HepG2 (cell line): ENCODE measurements around the gene PLA2G7.

ENCODE experiments used
- ASH2L ChIP-seq: fragments of 300-600, 200-600 bp; sonication (generic); IDR thresholded peaks from 2 replicates; pipeline ENCODE4 v1.7.0; 2017; ENCODE audit warnings: low read depth, mild to moderate bottlenecking, moderate library complexity, mixed read lengths, low read length; ENCODE audit not compliant: insufficient read length
- CTCF ChIP-seq: sonication (generic); formaldehyde crosslinking; IDR thresholded peaks from 2 replicates; pipeline ENCODE4 v1.5.0; 2020; ENCODE audit warnings: mild to moderate bottlenecking, missing genetic modification reagents, moderate library complexity
- EP300 ChIP-seq, 3 experiments: sonication (generic) in 1 of 3; formaldehyde crosslinking in 1 of 3; IDR thresholded peaks; 2 replicates each; pipeline versions ENCODE4 v1.5.1 to v1.6.1; 2011 to 2020; ENCODE audit warnings: low read depth in 2 of 3, low read length in 2 of 3, borderline replicate concordance in 1 of 3, improper control_type of control experiment in 1 of 3, mild to moderate bottlenecking in 1 of 3, missing genetic modification reagents in 1 of 3, moderate library complexity in 1 of 3
- FOXJ3 ChIP-seq: sonication (generic); formaldehyde crosslinking; IDR thresholded peaks from 2 replicates; pipeline ENCODE4 v1.4.0; 2020; ENCODE audit warnings: missing genetic modification reagents, mild to moderate bottlenecking, borderline replicate concordance
- NFATC3 ChIP-seq: sonication (generic); formaldehyde crosslinking; IDR thresholded peaks from 2 replicates; pipeline ENCODE4 v1.5.1; 2020; ENCODE audit warnings: mild to moderate bottlenecking, missing genetic modification reagents
- POLR2A ChIP-seq, 2 experiments: IDR thresholded peaks; 2 replicates each; pipeline ENCODE4 v1.6.1; 2011; ENCODE audit warnings: low read depth in 2 of 2, low read length in 2 of 2, mild to moderate bottlenecking in 1 of 2, moderate library complexity in 1 of 2; ENCODE audit not compliant: insufficient read depth in 1 of 2
- TAF1 ChIP-seq: sonication (generic); formaldehyde crosslinking; IDR thresholded peaks from 2 replicates; pipeline ENCODE4 v1.4.0; 2020; ENCODE audit warnings: missing genetic modification reagents
- THAP8 ChIP-seq: sonication (generic); formaldehyde crosslinking; IDR thresholded peaks from 2 replicates; pipeline ENCODE4 v1.5.1; 2020; ENCODE audit warnings: missing genetic modification reagents, mild to moderate bottlenecking, borderline replicate concordance
- USF2 ChIP-seq, 2 experiments: sonication (generic) in 1 of 2; formaldehyde crosslinking in 1 of 2; IDR thresholded peaks; 2 replicates each; pipeline versions ENCODE4 v1.5.1 to v1.6.1; 2011 to 2020; ENCODE audit warnings: borderline replicate concordance in 1 of 2, low read depth in 1 of 2, low read length in 1 of 2, mild to moderate bottlenecking in 1 of 2, missing genetic modification reagents in 1 of 2, moderate library complexity in 1 of 2
- YY1 ChIP-seq: IDR thresholded peaks from 2 replicates; pipeline ENCODE4 v1.6.1; 2011; ENCODE audit warnings: low read length, low read depth, moderate library complexity, mild to moderate bottlenecking; ENCODE audit not compliant: insufficient read depth, insufficient replicate concordance
- ZKSCAN5 ChIP-seq: sonication (generic); formaldehyde crosslinking; IDR thresholded peaks from 2 replicates; pipeline ENCODE4 v1.5.1; 2020; ENCODE audit warnings: mild to moderate bottlenecking, missing genetic modification reagents
- ZNF296 ChIP-seq: sonication (generic); formaldehyde crosslinking; conservative IDR thresholded peaks from 2 replicates; pipeline ENCODE4 v1.5.0; 2020; ENCODE audit warnings: mild to moderate bottlenecking, missing genetic modification reagents
- ZNF644 ChIP-seq: IDR thresholded peaks from 2 replicates; pipeline ENCODE4 v1.6.1; 2016; ENCODE audit warnings: low read depth
- ZNF740 ChIP-seq: sonication (generic); formaldehyde crosslinking; IDR thresholded peaks from 2 replicates; pipeline ENCODE4 v1.4.0; 2020; ENCODE audit warnings: missing genetic modification reagents

GRCh38 chr6:46704562-46704961 lies 30.6 kb downstream of the PLA2G7 start:
- TF ChIP-seq FOXJ3 (CRISPR knock-in tag) (no peak), CTCF (CRISPR knock-in tag) (no peak), USF2 (IDR thresholded peaks at IDR 0.05; ENCODE audit: low read depth, low read length) (no peak), USF2 (CRISPR knock-in tag; IDR thresholded peaks at IDR 0.05; ENCODE audit: borderline replicate concordance) (no peak), POLR2A (IDR thresholded peaks at IDR 0.05; ENCODE audit: insufficient read depth in 1 of 2, low read depth in 2 of 2, low read length in 2 of 2) (no peak), ZNF296 (CRISPR knock-in tag) (no peak), ZNF740 (CRISPR knock-in tag) (no peak), TAF1 (no peak), EP300 (IDR thresholded peaks at IDR 0.05; ENCODE audit: low read depth in 2 of 2, low read length in 2 of 2) (no peak), EP300 (CRISPR knock-in tag; IDR thresholded peaks at IDR 0.05; ENCODE audit: borderline replicate concordance) (no peak), YY1 (no peak), NFATC3 (no peak), ASH2L (no peak), THAP8 (CRISPR knock-in tag) (no peak), ZKSCAN5 (no peak), ZNF644 (CRISPR knock-in tag) (no peak)
